H1 (cell line): ENCODE results near the gene STK39. TPM values are rescaled to one million over a fixed set of nuclear protein-coding genes. Genes with fewer than 3 reads are reported as not detected.

Source experiments
- GTF2F1 ChIP-seq: IDR thresholded peaks from 2 replicates; pipeline ENCODE4 v1.6.1; 2012; ENCODE audit warnings: low read depth, low read length, improper control_type of control experiment, borderline replicate concordance
- KDM4A ChIP-seq: IDR thresholded peaks from one replicate; pipeline ENCODE4 v1.7.1; 2012; ENCODE audit warnings: low read depth, mild to moderate bottlenecking, moderate library complexity, low read length, inconsistent platforms; ENCODE audit not compliant: severe bottlenecking
- POLR2A ChIP-seq, 2 experiments: IDR thresholded peaks; 1 replicate in 1 of 2; 2 replicates in 1 of 2; pipeline ENCODE4 v1.6.1; 2011; ENCODE audit warnings: low read depth in 2 of 2, low read length in 2 of 2, mild to moderate bottlenecking in 2 of 2; ENCODE audit errors: control extremely low read depth in 1 of 2
- RNF2 ChIP-seq: fragments of 200-900, 300-1000 bp; sonication (generic); IDR thresholded peaks from 2 replicates; pipeline ENCODE4 v1.7.1; 2016; ENCODE audit warnings: borderline replicate concordance, low read depth, mild to moderate bottlenecking, antibody characterized with exemption, low read length; ENCODE audit not compliant: poor library complexity, severe bottlenecking; ENCODE audit errors: missing control alignments
- SP1 ChIP-seq: IDR thresholded peaks from 2 replicates; pipeline ENCODE4 v1.6.1; 2011; ENCODE audit warnings: low read depth, low read length
- TAF7 ChIP-seq: optimal IDR thresholded peaks from 2 replicates; pipeline ENCODE3; 2011; ENCODE audit warnings: low read depth, mild to moderate bottlenecking, inconsistent platforms, low read length, moderate library complexity, borderline replicate concordance
- polyA plus RNA-seq, 7 experiments: library from polyadenylated mRNA; depleted of rRNA in 3 of 7; stranded (reverse) in 5 of 7; unstranded in 2 of 7; fragments of >200 nt in 5 of 7; fragments of 200-250 nt in 2 of 7; gene quantifications; 1 replicate in 5 of 7; 2 replicates in 1 of 7; 4 replicates in 1 of 7; pipeline versions ENCODE4 v1.2.1 to v1.2.3, GENCODE V29; 2011 to 2013; ENCODE audit warnings: missing spikeins in 2 of 7, mixed read lengths in 2 of 7
- total RNA-seq: library from RNA; stranded (reverse); fragmentation: NEBNext Ultra II Directional; extraction: Animal tissue kit (Norgen Biotek cat#: 25700); gene quantifications from 2 replicates; pipeline ENCODE4 v1.2.1, GENCODE V29; 2021

The STK39 gene
- total and polyA plus RNA-seq, 2 of the 8 experiments (the other 6 are each of a cell fraction or from before 2014, with no cell fraction given) = 13.7 to 23.8 TPM

DNA sequence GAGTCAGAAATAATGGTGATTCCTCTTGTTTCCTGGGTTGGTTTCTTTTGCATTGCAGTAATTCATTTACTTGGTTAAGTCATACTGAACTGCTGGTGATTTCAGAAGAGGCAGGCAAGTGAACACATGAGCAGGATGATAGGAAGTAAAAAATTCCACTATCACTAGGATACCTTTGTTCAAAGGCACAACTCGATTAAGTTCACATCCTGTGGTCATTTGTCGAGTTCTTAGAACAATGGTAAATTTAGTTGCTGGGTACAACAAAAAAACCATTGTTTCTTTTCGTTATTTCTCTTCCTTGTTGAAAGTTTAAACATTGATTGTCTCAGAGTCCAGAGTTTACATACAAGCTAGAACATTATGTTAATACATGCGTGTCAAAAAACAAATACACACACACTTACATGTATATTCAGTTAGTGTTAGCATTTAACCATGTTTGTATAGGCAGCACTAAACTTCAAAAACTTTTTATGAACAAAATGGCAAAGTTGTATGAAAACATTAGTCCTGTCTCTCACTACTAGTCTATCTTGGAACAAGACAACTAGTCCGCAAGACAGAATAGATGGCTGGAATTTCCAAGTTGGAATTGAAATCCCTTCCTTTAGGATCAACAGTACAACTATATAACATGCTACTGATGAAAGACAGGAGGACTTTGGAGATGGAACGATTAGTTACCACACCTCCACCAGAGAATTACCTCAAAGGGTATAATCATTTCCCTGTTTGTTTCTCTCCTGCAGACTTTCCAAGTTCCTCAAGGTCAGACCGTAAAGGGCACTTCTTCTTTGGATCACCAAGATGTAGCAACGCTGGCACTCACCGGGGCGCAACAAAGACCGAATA is 26.2 kb downstream of the STK39 start (continued):
- TF ChIP-seq TAF7 (no peak), POLR2A (IDR thresholded peaks at IDR 0.05; ENCODE audit: control extremely low read depth in 1 of 2, low read depth in 2 of 2, low read length in 2 of 2) (no peak), GTF2F1 (no peak), KDM4A (no peak), RNF2 (no peak), SP1 (no peak)
